H9 (cell line): ENCODE measurements around the gene CDC42EP5. TPM values are rescaled to one million over a fixed set of nuclear protein-coding genes. Genes with fewer than 3 reads are reported as not detected.

Experiments used
- DNase-seq: peaks from one replicate; pipeline ENCODE4 v3.0.0-alpha.2; 2017
- H2AFZ ChIP-seq: one replicate; pipeline ENCODE4 v1.6.1; 2013; ENCODE audit warnings: mild to moderate bottlenecking, low read length, control low read depth, moderate library complexity
- H2AK5ac ChIP-seq: 2 replicates; pipeline ENCODE4 v1.6.1; 2013; ENCODE audit warnings: low read length, control low read depth, mixed read lengths; ENCODE audit not compliant: insufficient read length
- H2BK120ac ChIP-seq: one replicate; pipeline ENCODE4 v1.6.1; 2013; ENCODE audit warnings: low read depth, mild to moderate bottlenecking, low read length, control low read depth, inconsistent platforms; ENCODE audit not compliant: poor library complexity, severe bottlenecking
- H2BK12ac ChIP-seq: 2 replicates; pipeline ENCODE4 v1.6.1; 2013; ENCODE audit warnings: low read length, control low read depth, mixed read lengths, low read depth; ENCODE audit not compliant: insufficient read length
- H2BK15ac ChIP-seq: 2 replicates; pipeline ENCODE4 v1.6.1; 2013; ENCODE audit warnings: low read depth, low read length, control low read depth
- H2BK20ac ChIP-seq: one replicate; pipeline ENCODE4 v1.6.1; 2013; ENCODE audit warnings: low read depth, mild to moderate bottlenecking, low read length, control low read depth, inconsistent platforms; ENCODE audit not compliant: poor library complexity, severe bottlenecking
- H2BK5ac ChIP-seq: 2 replicates; pipeline ENCODE4 v1.6.1; 2013; ENCODE audit warnings: low read length, control low read depth, mixed read lengths; ENCODE audit not compliant: insufficient read length
- H3K14ac ChIP-seq: 2 replicates; pipeline ENCODE4 v1.6.1; 2013; ENCODE audit warnings: low read length, control low read depth; ENCODE audit not compliant: insufficient read depth
- H3K18ac ChIP-seq: 2 replicates; pipeline ENCODE4 v1.6.1; 2013; ENCODE audit warnings: low read depth, mild to moderate bottlenecking, mixed read lengths, low read length, control low read depth; ENCODE audit not compliant: insufficient read length
- H3K23ac ChIP-seq: 2 replicates; pipeline ENCODE4 v1.6.1; 2013; ENCODE audit warnings: low read length, control low read depth, mixed read lengths, low read depth; ENCODE audit not compliant: insufficient read length
- H3K23me2 ChIP-seq: 2 replicates; pipeline ENCODE4 v1.6.1; 2013; ENCODE audit warnings: low read depth, mild to moderate bottlenecking, mixed read lengths, low read length, control low read depth; ENCODE audit not compliant: insufficient read length, poor library complexity, severe bottlenecking
- H3K27ac ChIP-seq: 2 replicates; pipeline ENCODE4 v1.5.1; 2013; ENCODE audit warnings: low read length, control low read depth, mixed read lengths, low read depth; ENCODE audit not compliant: insufficient read length
- H3K27me3 ChIP-seq: 2 replicates; pipeline ENCODE4 v1.6.1; 2013; ENCODE audit warnings: low read length, control low read depth, inconsistent platforms; ENCODE audit not compliant: insufficient read depth
- H3K4ac ChIP-seq: 2 replicates; pipeline ENCODE4 v1.6.1; 2013; ENCODE audit warnings: low read depth, mild to moderate bottlenecking, control low read depth, inconsistent platforms, low read length, moderate library complexity
- H3K4me1 ChIP-seq: 2 replicates; pipeline ENCODE4 v1.6.1; 2013; ENCODE audit warnings: low read length, control low read depth, inconsistent platforms; ENCODE audit not compliant: insufficient read depth
- H3K4me2 ChIP-seq: 2 replicates; pipeline ENCODE4 v1.6.1; 2013; ENCODE audit warnings: low read length, control low read depth, mixed read lengths; ENCODE audit not compliant: insufficient read length, insufficient read depth
- H3K56ac ChIP-seq: 2 replicates; pipeline ENCODE4 v1.6.1; 2013; ENCODE audit warnings: low read depth, mild to moderate bottlenecking, mixed read lengths, low read length, control low read depth; ENCODE audit not compliant: insufficient read length
- H3K79me1 ChIP-seq: 2 replicates; pipeline ENCODE4 v1.6.1; 2013; ENCODE audit warnings: low read depth, mild to moderate bottlenecking, moderate library complexity, low read length, control low read depth, inconsistent platforms; ENCODE audit not compliant: insufficient read depth, poor library complexity, severe bottlenecking
- H3K79me2 ChIP-seq: 2 replicates; pipeline ENCODE4 v1.6.1; 2013; ENCODE audit warnings: low read length, control low read depth, inconsistent platforms; ENCODE audit not compliant: insufficient read depth
- H3K9ac ChIP-seq: 2 replicates; pipeline ENCODE4 v1.6.1; 2013; ENCODE audit warnings: low read length, control low read depth, mixed read lengths; ENCODE audit not compliant: insufficient read length; ENCODE audit errors: extremely low read depth
- H3K9me3 ChIP-seq: one replicate; pipeline ENCODE4 v1.6.1; 2013; ENCODE audit warnings: low read depth, low read length, inconsistent platforms; ENCODE audit not compliant: control insufficient read depth
- H3T11ph ChIP-seq: one replicate; pipeline ENCODE4 v1.6.1; 2013; ENCODE audit warnings: mild to moderate bottlenecking, low read length, control low read depth, inconsistent platforms
- H4K20me1 ChIP-seq: one replicate; pipeline ENCODE4 v1.6.1; 2013; ENCODE audit not compliant: control insufficient read depth, insufficient read length, insufficient read depth
- H4K5ac ChIP-seq: 2 replicates; pipeline ENCODE4 v1.6.1; 2013; ENCODE audit warnings: low read depth, mild to moderate bottlenecking, mixed read lengths, low read length, control low read depth; ENCODE audit not compliant: insufficient read length
- H4K8ac ChIP-seq: replicated peaks from 2 replicates; pipeline ENCODE4 v1.6.1; 2013; ENCODE audit warnings: low read length, control low read depth, mixed read lengths, low read depth; ENCODE audit not compliant: insufficient read length
- H4K91ac ChIP-seq: 2 replicates; pipeline ENCODE4 v1.6.1; 2013; ENCODE audit warnings: low read depth, mild to moderate bottlenecking, moderate library complexity, mixed read lengths, low read length, control low read depth; ENCODE audit not compliant: insufficient read length
- H3K27ac Mint-ChIP-seq, 3 experiments: 2 replicates in 2 of 3; 3 replicates in 1 of 3; pipeline ENCODE4 v1.8.0; 2020 to 2021; ENCODE audit warnings: mixed read lengths in 3 of 3, mild to moderate bottlenecking in 1 of 3, moderate library complexity in 1 of 3
- H3K27me3 Mint-ChIP-seq: 2 replicates; pipeline ENCODE4 v1.8.0; 2021; ENCODE audit warnings: low read depth, mild to moderate bottlenecking, moderate library complexity, mixed read lengths
- H3K36me3 Mint-ChIP-seq, 3 experiments: 2 replicates in 2 of 3; 3 replicates in 1 of 3; pipeline ENCODE4 v1.8.0; 2020 to 2021; ENCODE audit warnings: low read depth in 3 of 3, mixed read lengths in 3 of 3; ENCODE audit not compliant: insufficient read depth in 1 of 3
- H3K4me1 Mint-ChIP-seq, 2 experiments: 2 replicates each; pipeline ENCODE4 v1.8.0; 2020; ENCODE audit warnings: mixed read lengths in 2 of 2
- H3K4me3 Mint-ChIP-seq, 2 experiments: 2 replicates in 1 of 2; 3 replicates in 1 of 2; pipeline ENCODE4 v1.8.0; 2020 to 2021; ENCODE audit warnings: mild to moderate bottlenecking in 2 of 2, mixed read lengths in 2 of 2, moderate library complexity in 1 of 2
- H3K9me3 Mint-ChIP-seq, 2 experiments: 2 replicates in 1 of 2; 3 replicates in 1 of 2; pipeline ENCODE4 v1.8.0; 2020; ENCODE audit warnings: mild to moderate bottlenecking in 2 of 2, mixed read lengths in 2 of 2, moderate library complexity in 1 of 2
- WGBS: extraction: QIAGEN DNeasy Blood & Tissue Kit; methylation state at CpG from one replicate; pipeline ENCODE4 v1.1.7; 2013; ENCODE audit warnings: missing lambda C conversion rate, low lambda C conversion rate, mixed read lengths; ENCODE audit not compliant: insufficient read length; ENCODE audit errors: extremely low coverage; 5-methylcytosine and 5-hydroxymethylcytosine counted together
- total RNA-seq: library from RNA; stranded (reverse); gene quantifications from 2 replicates; pipeline ENCODE4 v1.2.1, GENCODE V29; 2021
- TF ChIP-seq, protein P1 (sequence below): fragments of 200-600 bp; sonication (generic); conservative IDR thresholded peaks from 3 replicates; pipeline ENCODE4 v1.8.0; 2021; ENCODE audit warnings: antibody characterized with exemption, mild to moderate bottlenecking

Gene CDC42EP5
- total RNA-seq, 1 experiment from 2014 or later = 1.6 TPM

DNA sequence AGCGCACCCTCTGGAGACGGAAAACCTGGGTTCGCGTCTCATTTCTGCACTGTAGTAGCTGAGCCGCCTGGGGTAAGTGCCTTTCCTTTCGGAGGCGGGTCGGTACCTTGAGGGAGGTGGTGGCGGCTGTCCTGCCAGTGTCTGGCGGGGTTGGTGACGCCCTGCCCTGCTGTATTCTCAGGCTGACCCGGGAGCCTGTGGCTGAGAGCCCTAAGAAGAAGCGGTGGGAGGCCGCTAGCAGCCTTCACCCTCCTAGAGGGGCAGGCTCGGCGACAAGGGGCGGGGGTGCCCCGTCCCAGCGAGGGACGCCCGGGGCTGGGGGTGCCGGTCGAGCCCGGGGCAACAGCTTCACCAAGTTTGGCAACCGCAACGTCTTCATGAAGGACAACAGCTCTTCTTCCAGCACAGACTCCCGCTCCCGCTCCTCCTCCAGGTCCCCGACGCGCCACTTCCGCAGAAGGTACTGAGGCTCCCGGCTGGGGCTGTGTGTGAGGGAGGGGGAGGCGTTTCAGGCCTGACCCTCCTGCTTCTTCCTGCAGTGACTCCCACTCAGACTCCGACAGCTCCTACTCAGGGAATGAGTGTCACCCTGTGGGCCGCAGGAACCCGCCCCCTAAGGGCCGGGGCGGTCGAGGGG, 17.2 kb downstream of the CDC42EP5 start:
- H4K8ac ChIP-seq = no peak overlapping the region
- H3K4ac ChIP-seq = no peak overlapping the region
- H3K4me2 ChIP-seq = no peak overlapping the region
- no peak overlapping the region for H3T11ph ChIP-seq
- H3K14ac ChIP-seq = no peak overlapping the region
- H4K5ac ChIP-seq = no peak overlapping the region
- no peak overlapping the region for H3K27ac ChIP-seq
- Mint-ChIP-seq H3K4me3 (no peak overlapping the region), H3K36me3 (peaks cover 58 to 93% (median 89%) of the 10 kb centered on the region in 3 experiments), H3K27me3 (no peaks in the 10 kb centered on the region), H3K27ac (no peak overlapping the region), H3K9me3 (peaks cover 0 to 2% of the 10 kb centered on the region in 2 experiments; a peak in 1 of 5 replicates), H3K4me1 (peaks cover 2 to 3% of the 10 kb centered on the region in 2 experiments)
- H3K23me2 ChIP-seq = peaks cover 2% of the 10 kb centered on the region
- no peak overlapping the region for H2BK20ac ChIP-seq
- no peak overlapping the region for H2BK15ac ChIP-seq
- no peak overlapping the region for H2AFZ ChIP-seq
- H2BK5ac ChIP-seq = no peak overlapping the region
- no peak overlapping the region for H3K9ac ChIP-seq
- H3K79me2 ChIP-seq = peaks cover 4% of the 10 kb centered on the region; the same call in 1 of the 2 replicates
- no peak overlapping the region for H2AK5ac ChIP-seq
- H4K91ac ChIP-seq = no peak overlapping the region
- H3K27me3 ChIP-seq = no peaks in the 10 kb centered on the region
- H3K23ac ChIP-seq = no peak overlapping the region
- H3K4me1 ChIP-seq = no peaks in the 10 kb centered on the region
- H2BK12ac ChIP-seq = no peak overlapping the region
- H3K18ac ChIP-seq = no peak overlapping the region
- peaks cover 5% of the 10 kb centered on the region for H3K79me1 ChIP-seq
- H3K56ac ChIP-seq = no peak overlapping the region
- H2BK120ac ChIP-seq = no peak overlapping the region
- no peak for DNase-seq
- TF ChIP-seq, protein P1, sequence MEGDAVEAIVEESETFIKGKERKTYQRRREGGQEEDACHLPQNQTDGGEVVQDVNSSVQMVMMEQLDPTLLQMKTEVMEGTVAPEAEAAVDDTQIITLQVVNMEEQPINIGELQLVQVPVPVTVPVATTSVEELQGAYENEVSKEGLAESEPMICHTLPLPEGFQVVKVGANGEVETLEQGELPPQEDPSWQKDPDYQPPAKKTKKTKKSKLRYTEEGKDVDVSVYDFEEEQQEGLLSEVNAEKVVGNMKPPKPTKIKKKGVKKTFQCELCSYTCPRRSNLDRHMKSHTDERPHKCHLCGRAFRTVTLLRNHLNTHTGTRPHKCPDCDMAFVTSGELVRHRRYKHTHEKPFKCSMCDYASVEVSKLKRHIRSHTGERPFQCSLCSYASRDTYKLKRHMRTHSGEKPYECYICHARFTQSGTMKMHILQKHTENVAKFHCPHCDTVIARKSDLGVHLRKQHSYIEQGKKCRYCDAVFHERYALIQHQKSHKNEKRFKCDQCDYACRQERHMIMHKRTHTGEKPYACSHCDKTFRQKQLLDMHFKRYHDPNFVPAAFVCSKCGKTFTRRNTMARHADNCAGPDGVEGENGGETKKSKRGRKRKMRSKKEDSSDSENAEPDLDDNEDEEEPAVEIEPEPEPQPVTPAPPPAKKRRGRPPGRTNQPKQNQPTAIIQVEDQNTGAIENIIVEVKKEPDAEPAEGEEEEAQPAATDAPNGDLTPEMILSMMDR = no peak
- H3K9me3 ChIP-seq = no peaks in the 10 kb centered on the region
- WGBS = no CpG with 5 or more reads among the region's 40 CpGs
- no peaks in the 10 kb centered on the region for H4K20me1 ChIP-seq
